A549 (cell line): ENCODE data around the gene IL4R.

Experiments
- CTCF ChIP-seq: fragments of >200 bp; sonication (Bioruptor Twin); formaldehyde crosslinking; IDR thresholded peaks from 3 replicates; pipeline ENCODE4 v1.5.1; 2016
- EHMT2 ChIP-seq: fragments of 200-600 bp; sonication (generic); IDR thresholded peaks from 2 replicates; pipeline ENCODE4 v1.6.1; 2016; ENCODE audit warnings: antibody characterized with exemption, low read depth, mild to moderate bottlenecking, moderate library complexity
- EP300 ChIP-seq, 2 experiments: fragments of >200 bp; sonication (Bioruptor Twin); formaldehyde crosslinking; IDR thresholded peaks; 2 replicates in 1 of 2; 3 replicates in 1 of 2; pipeline ENCODE4 v1.6.1; 2016 to 2017
- HMGXB4 ChIP-seq: fragments of 250-450 bp; sonication (Bioruptor Pico); IDR thresholded peaks from 2 replicates; pipeline ENCODE4 v1.5.0; 2021; ENCODE audit warnings: mild to moderate bottlenecking, moderate library complexity, borderline replicate concordance
- MAZ ChIP-seq: fragments of 150-350 bp; IDR thresholded peaks from 2 replicates; pipeline ENCODE4 v1.6.1; 2014; ENCODE audit warnings: antibody characterized with exemption, low read depth, low read length, borderline replicate concordance
- POLR2A ChIP-seq: IDR thresholded peaks from 2 replicates; pipeline ENCODE4 v1.6.1; 2012; ENCODE audit warnings: mild to moderate bottlenecking, low read length
- RCOR1 ChIP-seq: fragments of 150-350 bp; IDR thresholded peaks from 2 replicates; pipeline ENCODE4 v1.6.1; 2014; ENCODE audit warnings: antibody characterized with exemption, low read length, low read depth

GRCh38 chr16:27362570-27363245 lies 48.9 kb downstream of the IL4R start:
- TF ChIP-seq CTCF, result no peak
- no peak for TF ChIP-seq MAZ
- no peak for TF ChIP-seq EHMT2
- TF ChIP-seq POLR2A, result no peak
- TF ChIP-seq RCOR1, result no peak
- no peak for TF ChIP-seq EP300 (IDR thresholded peaks at IDR 0.05)
- TF ChIP-seq HMGXB4 (CRISPR knock-in tag), result no peak
